Measurements from ENCODE around the gene OPN3. TPM values are rescaled to one million over a fixed set of nuclear protein-coding genes. Genes with fewer than 3 reads are reported as not detected.

Gene OPN3
- polyA plus RNA-seq, 1 donor (not counting 4 experiments of a cell fraction or from before 2014, with no cell fraction given): 48.4 TPM

DNA sequence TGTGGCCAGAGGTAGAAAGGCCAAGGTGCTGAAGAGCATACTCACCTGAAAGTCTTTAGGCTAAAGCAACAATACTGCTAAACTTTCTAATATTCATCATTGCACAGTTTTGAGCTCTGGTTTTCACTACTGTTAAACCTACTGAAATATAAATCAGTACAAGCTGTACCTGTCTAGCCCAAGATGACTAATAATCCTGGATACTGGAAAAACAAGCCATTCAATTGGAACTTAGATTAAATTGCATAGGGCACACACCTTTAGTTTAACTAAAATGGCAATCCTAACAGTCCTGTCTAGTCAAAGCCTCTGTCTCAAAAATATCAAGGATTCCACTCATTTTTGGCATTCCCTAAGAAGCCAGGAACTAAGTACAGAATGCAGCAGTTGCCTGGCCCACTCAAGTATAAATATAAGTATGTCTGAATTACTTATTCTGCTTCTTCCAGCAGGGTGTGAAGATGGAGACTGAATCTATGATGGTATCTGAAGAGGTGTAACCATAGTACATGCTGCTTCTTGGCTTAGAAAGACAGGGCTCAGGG is 3.1 kb downstream of the OPN3 start:
- dilution Hi-C loops (cut with MboI; ENCODE audit: extremely low pct_ligation_motif_present, low sequenced_read_pairs): no loop called here
- Histone ChIP-seq H3K9me3 (ENCODE audit: control insufficient read depth, low read depth, low read length) (no peaks in the 10 kb centered on the region), H3K27me3 (ENCODE audit: control insufficient read depth, extremely low read depth, insufficient read depth, low read length) (no peaks in the 10 kb centered on the region), H3K9me1 (ENCODE audit: control insufficient read depth, extremely low read depth, insufficient read depth, low read length) (no peaks in the 10 kb centered on the region), H2AFZ (ENCODE audit: control insufficient read depth, low read length) (no peak overlapping the region), H3K27ac (ENCODE audit: control insufficient read depth, insufficient read depth, low read length) (peak overlapping the region; percentile 16), H3K36me3 (ENCODE audit: control insufficient read depth in 2 of 2, extremely low read depth in 1 of 2, insufficient read depth in 2 of 2, low read length in 2 of 2) (peaks cover 1 to 15% of the 10 kb centered on the region in 2 experiments), H4K20me1 (ENCODE audit: control insufficient read depth, extremely low read depth, insufficient read depth, low read length) (no peaks in the 10 kb centered on the region), H3K4me1 (ENCODE audit: control insufficient read depth, extremely low read depth, insufficient read depth, low read length) (peaks cover 24% of the 10 kb centered on the region), H3K9ac (ENCODE audit: control insufficient read depth, extremely low read depth, insufficient read depth, low read length) (no peak overlapping the region), H3K79me2 (ENCODE audit: control insufficient read depth, insufficient read depth, low read length) (peaks cover 63% of the 10 kb centered on the region), H3K4me3 (ENCODE audit: control insufficient read depth in 2 of 3, extremely low read depth in 1 of 3, insufficient read depth in 2 of 3, low read depth in 1 of 3, low read length in 3 of 3) (peak overlapping the region in 2 of 3 experiments; percentile 28 to 68), H3K4me2 (ENCODE audit: control insufficient read depth, extremely low read depth, insufficient read depth, low read depth, low read length) (peak overlapping the region; percentile 86)
- no peak for TF ChIP-seq EZH2 (IDR thresholded peaks at IDR 0.05; ENCODE audit: low read length)
- TF ChIP-seq, protein P1, sequence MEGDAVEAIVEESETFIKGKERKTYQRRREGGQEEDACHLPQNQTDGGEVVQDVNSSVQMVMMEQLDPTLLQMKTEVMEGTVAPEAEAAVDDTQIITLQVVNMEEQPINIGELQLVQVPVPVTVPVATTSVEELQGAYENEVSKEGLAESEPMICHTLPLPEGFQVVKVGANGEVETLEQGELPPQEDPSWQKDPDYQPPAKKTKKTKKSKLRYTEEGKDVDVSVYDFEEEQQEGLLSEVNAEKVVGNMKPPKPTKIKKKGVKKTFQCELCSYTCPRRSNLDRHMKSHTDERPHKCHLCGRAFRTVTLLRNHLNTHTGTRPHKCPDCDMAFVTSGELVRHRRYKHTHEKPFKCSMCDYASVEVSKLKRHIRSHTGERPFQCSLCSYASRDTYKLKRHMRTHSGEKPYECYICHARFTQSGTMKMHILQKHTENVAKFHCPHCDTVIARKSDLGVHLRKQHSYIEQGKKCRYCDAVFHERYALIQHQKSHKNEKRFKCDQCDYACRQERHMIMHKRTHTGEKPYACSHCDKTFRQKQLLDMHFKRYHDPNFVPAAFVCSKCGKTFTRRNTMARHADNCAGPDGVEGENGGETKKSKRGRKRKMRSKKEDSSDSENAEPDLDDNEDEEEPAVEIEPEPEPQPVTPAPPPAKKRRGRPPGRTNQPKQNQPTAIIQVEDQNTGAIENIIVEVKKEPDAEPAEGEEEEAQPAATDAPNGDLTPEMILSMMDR (optimal IDR thresholded peaks at IDR 0.05 in 1 of 3, IDR thresholded peaks at IDR 0.05 in 1 of 3, conservative IDR thresholded peaks at IDR 0.05 in 1 of 3; ENCODE audit: extremely low read depth in 1 of 3, insufficient read depth in 2 of 3, low read length in 3 of 3): no peak
- FAIRE-seq: no peak
- DNase-seq (ENCODE audit: low read depth, low spot score): no peak

DNA sequence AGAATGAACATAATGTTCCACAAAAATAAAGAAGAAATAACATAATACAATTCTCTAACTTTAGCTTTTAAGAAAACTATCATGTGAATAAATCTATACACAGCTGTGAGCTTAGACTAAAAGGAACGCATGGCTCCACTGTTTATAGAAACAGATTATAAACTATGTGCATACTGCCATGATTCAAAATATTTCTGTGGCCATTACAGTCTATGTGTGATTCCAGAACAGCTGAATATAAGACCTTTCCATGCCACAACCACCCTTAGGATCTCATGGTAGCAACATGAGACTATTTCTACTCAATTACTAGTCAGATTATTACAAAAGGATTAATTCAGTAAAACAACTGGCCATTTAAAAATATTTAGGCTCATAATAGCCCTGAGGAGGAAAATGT is 3.9 kb downstream of the OPN3 start:
- Histone ChIP-seq H3K4me3 (ENCODE audit: control insufficient read depth in 2 of 3, extremely low read depth in 1 of 3, insufficient read depth in 2 of 3, low read depth in 1 of 3, low read length in 3 of 3) (no peak overlapping the region), H3K9me1 (ENCODE audit: control insufficient read depth, extremely low read depth, insufficient read depth, low read length) (no peaks in the 10 kb centered on the region), H3K27me3 (ENCODE audit: control insufficient read depth, extremely low read depth, insufficient read depth, low read length) (no peaks in the 10 kb centered on the region), H3K36me3 (ENCODE audit: control insufficient read depth in 2 of 2, extremely low read depth in 1 of 2, insufficient read depth in 2 of 2, low read length in 2 of 2) (peaks cover 1 to 15% of the 10 kb centered on the region in 2 experiments), H3K79me2 (ENCODE audit: control insufficient read depth, insufficient read depth, low read length) (peaks cover 68% of the 10 kb centered on the region), H3K27ac (ENCODE audit: control insufficient read depth, insufficient read depth, low read length) (no peak overlapping the region), H3K4me1 (ENCODE audit: control insufficient read depth, extremely low read depth, insufficient read depth, low read length) (peaks cover 18% of the 10 kb centered on the region), H2AFZ (ENCODE audit: control insufficient read depth, low read length) (no peak overlapping the region), H4K20me1 (ENCODE audit: control insufficient read depth, extremely low read depth, insufficient read depth, low read length) (no peaks in the 10 kb centered on the region), H3K4me2 (ENCODE audit: control insufficient read depth, extremely low read depth, insufficient read depth, low read depth, low read length) (no peak overlapping the region), H3K9me3 (ENCODE audit: control insufficient read depth, low read depth, low read length) (no peaks in the 10 kb centered on the region), H3K9ac (ENCODE audit: control insufficient read depth, extremely low read depth, insufficient read depth, low read length) (no peak overlapping the region)
- no peak for DNase-seq (ENCODE audit: low read depth, low spot score)
- no peak for FAIRE-seq
- dilution Hi-C loops (cut with MboI; ENCODE audit: extremely low pct_ligation_motif_present, low sequenced_read_pairs): no loop called here
- no peak for TF ChIP-seq EZH2 (IDR thresholded peaks at IDR 0.05; ENCODE audit: low read length)
- TF ChIP-seq, protein P1 (optimal IDR thresholded peaks at IDR 0.05 in 1 of 3, IDR thresholded peaks at IDR 0.05 in 1 of 3, conservative IDR thresholded peaks at IDR 0.05 in 1 of 3; ENCODE audit: extremely low read depth in 1 of 3, insufficient read depth in 2 of 3, low read length in 3 of 3): no peak

Measured in keratinocyte (primary cell).